Fibroblast of skin of left biceps (primary cell): ENCODE data around the gene SLC35A3.
"Not testable (repeated sequence)": the region's sequence is repeated elsewhere in the genome, so short reads cannot be mapped to it uniquely, and the experiment has no call there.

ENCODE experiments used
- DNase-seq, 2 experiments: peaks; one replicate each; pipeline ENCODE4 v3.0.0-alpha.2; 2013; ENCODE audit warnings: low read depth in 2 of 2

Gene SLC35A3

DNA sequence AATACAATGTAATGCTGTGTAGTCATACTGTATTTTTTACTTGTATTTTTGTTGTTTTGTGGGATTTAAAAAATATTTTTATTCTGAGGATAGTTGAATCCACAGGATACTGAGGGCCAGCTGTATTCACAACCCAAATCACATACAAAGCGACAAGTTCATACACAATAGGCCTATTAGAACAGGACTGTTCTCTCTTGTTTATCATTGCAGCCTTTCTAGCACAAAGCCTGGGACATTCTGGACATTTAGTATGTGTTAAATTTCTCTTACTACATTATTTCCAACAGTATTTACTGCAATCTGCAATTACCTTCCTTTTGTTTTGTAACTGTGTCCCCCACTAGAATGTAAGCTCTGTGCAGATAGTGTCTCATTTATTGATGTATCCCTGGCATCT lies 65.4 kb downstream of the SLC35A3 start:
- no peak for DNase-seq

GRCh38 chr1:100036718-100037655 lies 67.2 kb downstream of the SLC35A3 start:
- no peak for DNase-seq

DNA sequence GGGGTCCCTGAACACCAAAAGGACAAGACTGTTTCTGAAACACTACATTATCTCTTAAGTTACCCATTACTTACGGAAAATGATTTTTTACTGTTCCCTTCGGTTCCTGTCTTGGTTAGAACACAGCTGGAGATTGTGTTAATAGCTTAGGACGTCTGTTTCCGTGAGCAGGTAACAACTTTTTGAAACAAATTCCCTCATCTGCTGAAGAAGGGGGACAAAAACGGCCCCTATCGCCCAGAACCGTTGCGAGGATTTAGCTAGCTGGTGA lies 67.8 kb downstream of the SLC35A3 start:
- no peak for DNase-seq

- peak; percentile 43 to 60 for DNase-seq
Measured at GRCh38 chr1:100037927-100038659, 68.3 kb downstream of the SLC35A3 start.

GRCh38 chr1:100038660-100039287 lies 69.0 kb downstream of the SLC35A3 start:
- no peak for DNase-seq

DNA sequence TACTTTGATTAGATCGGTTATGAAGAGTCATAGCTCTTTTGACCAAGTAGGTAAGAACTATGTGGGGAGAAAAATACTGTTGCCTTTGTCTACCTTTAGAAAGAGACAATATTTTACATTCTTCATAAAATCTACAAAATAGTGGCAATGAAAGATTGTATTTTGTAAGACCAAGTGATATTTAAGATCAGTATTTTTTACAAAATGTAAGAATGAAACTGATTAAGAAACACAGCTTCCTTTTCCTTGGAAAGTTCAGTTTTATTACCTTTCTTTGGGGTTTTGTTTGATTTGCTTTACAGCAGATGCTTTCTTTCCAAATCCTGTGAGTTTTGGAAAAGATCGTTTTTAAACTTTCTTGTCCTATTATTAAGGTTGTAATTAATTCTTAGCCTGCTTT lies 69.8 kb downstream of the SLC35A3 start:
- DNase-seq: no peak

- no peak for DNase-seq
Measured at GRCh38 chr1:100045206-100045605, 75.4 kb downstream of the SLC35A3 start.

DNA sequence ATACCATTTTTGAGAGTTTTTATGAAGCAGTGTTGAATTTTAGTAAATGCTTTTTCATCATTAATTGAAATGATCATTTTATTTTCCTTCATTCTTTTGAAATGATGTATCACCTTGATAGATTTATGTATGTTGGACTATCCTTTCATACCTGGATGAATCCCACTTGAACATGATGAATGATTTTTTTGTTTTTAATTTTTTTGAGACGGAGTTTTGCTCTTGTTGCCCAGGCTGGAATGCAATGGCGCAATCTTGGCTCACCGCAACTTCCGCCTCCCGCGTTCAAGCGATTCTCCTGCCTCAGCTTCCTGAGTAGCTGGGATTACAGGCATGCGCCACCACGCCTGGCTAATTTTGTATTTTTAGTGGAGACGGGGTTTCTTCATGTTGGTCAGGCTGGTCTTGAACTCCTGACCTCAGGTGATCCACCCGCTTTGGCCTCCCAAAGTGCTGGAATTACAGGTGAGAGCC lies 77.5 kb downstream of the SLC35A3 start:
- not testable (repeated sequence) for DNase-seq

GRCh38 chr1:100050139-100050538 lies 80.3 kb downstream of the SLC35A3 start:
- DNase-seq: no peak

GRCh38 chr1:100051401-100051800 lies 81.6 kb downstream of the SLC35A3 start:
- DNase-seq: no peak

GRCh38 chr1:100051893-100052292 lies 82.1 kb downstream of the SLC35A3 start:
- no peak for DNase-seq

- DNase-seq: no peak
Measured at GRCh38 chr1:100053119-100053518, 83.3 kb downstream of the SLC35A3 start.

GRCh38 chr1:100053727-100054126 lies 83.9 kb downstream of the SLC35A3 start:
- no peak for DNase-seq

DNA sequence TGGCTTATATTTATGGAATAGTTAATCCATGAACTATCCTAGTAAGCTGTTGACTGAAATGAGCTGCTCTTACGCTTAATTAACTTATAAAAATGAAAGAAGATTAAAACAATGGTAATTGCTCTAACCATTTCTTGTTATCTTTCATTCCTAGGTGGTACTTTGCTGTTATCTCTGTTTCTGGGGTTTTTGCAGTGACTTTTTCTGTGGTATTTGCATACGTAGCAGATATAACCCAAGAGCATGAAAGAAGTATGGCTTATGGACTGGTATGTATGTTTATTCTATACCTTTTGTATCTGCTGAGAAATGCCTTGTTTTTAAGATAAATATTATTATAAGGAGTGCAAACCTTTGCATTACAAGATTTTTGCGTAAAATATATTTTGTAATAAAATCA lies 91.9 kb downstream of the SLC35A3 start:
- DNase-seq: no peak

DNA sequence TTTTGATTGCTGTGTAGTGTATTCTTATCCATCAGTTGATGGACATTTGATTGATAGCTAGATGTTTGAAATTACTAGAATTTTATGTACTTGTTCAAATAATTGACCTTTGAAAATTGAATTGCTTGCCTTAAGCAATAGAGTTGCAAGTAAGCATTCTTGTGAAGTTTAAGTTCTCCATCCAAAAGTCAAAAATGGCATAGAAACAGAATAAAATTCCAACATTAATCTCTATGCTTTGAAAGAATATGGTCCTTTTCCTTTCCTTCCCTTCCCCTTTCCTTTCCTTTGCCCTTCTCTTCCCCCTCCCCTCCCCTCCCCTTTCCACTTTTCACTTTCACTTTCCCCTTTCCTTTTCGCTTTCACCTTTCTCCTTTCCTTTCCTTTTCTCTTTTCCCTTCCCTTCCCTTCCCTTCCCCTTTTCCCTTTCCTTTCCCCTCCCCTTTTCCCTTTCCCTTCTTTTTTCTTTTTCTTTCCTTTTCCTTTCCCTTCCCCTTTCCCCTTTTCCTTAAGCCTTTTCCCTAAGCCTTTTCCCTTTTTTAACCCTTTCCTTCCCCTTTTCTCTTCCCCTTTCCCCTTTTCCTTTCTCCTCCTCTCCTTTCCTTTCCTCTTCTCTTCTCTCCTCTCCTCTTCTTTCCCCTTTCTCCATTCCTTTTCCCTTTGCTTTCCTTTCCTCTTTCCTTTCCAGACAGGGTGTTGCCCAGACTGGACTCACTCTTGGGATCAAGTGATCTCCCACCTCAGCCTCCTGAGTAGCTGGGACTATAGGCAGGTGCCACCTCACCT lies 95.6 kb downstream of the SLC35A3 start:
- DNase-seq: no peak

GRCh38 chr1:100065969-100066227 lies 96.1 kb downstream of the SLC35A3 start:
- no peak for DNase-seq

DNA sequence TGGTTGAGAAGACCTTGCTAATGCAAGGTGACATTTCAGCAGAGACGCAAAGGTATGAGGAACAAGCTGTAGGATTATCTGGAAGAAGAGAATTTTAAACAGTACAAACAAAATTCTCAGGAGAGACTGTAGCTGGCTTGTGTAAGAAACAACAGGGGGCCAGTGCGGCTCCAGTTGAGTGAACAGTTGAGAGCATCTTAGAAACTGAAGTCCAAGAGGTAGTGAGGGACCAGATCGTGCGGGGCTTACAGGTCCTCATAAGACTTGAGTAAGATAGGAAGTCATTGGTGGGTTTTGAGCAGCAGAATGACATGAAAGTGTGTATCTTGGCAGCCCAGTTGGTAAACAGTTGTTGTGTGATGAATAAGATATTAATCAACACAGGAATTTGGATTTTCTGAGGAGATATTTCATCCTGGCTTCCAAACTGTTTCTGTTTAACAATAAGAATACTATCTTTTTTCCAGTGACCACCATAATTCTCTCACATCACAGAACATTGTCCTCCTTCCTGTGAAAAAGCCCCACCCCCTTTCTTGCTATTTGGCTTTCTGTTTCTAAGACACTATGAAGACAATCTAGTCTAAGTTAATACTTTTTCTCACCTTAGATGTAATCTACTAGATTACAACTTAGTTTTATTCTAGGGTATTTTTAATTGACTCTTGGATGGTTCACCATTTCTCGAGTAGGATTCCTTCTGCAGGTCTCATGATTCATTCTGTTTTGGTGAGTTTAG lies 100.6 kb downstream of the SLC35A3 start:
- DNase-seq: no peak

DNA sequence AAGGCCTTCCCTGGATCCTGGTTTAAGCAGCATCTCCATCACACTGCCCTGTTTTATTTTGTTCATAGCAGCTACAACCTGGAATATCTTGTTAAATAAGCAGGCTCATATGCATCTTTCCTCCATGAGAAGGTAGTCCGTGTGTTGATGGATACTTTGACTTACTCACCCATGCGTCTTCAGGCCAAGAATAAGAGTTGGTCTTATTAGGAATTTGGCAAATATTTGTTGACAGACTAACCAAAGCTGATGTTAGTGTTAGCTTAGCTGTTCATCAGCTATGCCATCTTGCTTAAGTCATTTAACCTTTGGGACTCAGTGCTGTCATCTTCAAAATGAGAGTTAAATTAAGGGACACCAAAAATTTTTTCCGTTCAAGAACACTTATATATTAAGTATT lies 103.7 kb downstream of the SLC35A3 start:
- DNase-seq: no peak

- no peak for DNase-seq
Measured at GRCh38 chr1:100074604-100075395, 105.0 kb downstream of the SLC35A3 start.

DNA sequence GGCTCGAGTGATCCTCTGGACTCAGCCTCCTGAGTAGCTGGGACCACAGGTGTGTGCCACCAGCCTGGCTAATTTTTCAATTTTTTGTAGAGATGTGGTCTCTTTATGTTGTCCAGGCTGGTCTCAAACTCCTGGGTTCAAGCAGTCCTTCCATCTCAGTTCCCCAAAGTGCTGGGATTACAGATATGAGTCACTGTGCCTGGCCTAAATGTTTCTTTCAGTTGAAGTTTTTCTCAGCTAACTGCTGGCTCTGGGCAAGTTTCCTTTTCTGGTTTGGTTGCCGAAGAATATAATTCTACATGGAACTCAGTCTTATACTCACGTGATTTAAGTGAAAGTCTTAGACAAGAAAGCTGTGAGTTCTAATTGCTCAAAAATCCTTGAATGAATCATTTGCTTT lies 106.0 kb downstream of the SLC35A3 start:
- DNase-seq: no peak

- no peak for DNase-seq
Measured at GRCh38 chr1:100076319-100076718, 106.5 kb downstream of the SLC35A3 start.
